ENCODE measurements around the gene PFKFB2. TPM values are rescaled to one million over a fixed set of nuclear protein-coding genes. Genes with fewer than 3 reads are reported as not detected.

Gene PFKFB2
- total RNA-seq, 1 experiment from 2014 or later, result 35.6 TPM

- intact Hi-C loops (cut with micrococcal nuclease; ENCODE audit: unreplicated experiment), result no loop called here
- DNase-seq (ENCODE audit: low read depth, low spot score) (no peak), ATAC-seq (no peak)
- BruUV-seq (replicated peaks), result no TSS peak
- no peaks in the 10 kb centered on the region for H3K36me3 ChIP-seq (ENCODE audit: control insufficient read depth, insufficient read depth, low read length)
- TF ChIP-seq TCF7L2 (IDR thresholded peaks at IDR 0.05; ENCODE audit: low read depth, low read length) (no peak), SIN3A (IDR thresholded peaks at IDR 0.05; ENCODE audit: borderline replicate concordance, insufficient read depth, low read depth, low read length) (no peak), POLR2AphosphoS5 (IDR thresholded peaks at IDR 0.05; ENCODE audit: low read depth, low read length) (no peak)
- TF ChIP-seq, protein P1, sequence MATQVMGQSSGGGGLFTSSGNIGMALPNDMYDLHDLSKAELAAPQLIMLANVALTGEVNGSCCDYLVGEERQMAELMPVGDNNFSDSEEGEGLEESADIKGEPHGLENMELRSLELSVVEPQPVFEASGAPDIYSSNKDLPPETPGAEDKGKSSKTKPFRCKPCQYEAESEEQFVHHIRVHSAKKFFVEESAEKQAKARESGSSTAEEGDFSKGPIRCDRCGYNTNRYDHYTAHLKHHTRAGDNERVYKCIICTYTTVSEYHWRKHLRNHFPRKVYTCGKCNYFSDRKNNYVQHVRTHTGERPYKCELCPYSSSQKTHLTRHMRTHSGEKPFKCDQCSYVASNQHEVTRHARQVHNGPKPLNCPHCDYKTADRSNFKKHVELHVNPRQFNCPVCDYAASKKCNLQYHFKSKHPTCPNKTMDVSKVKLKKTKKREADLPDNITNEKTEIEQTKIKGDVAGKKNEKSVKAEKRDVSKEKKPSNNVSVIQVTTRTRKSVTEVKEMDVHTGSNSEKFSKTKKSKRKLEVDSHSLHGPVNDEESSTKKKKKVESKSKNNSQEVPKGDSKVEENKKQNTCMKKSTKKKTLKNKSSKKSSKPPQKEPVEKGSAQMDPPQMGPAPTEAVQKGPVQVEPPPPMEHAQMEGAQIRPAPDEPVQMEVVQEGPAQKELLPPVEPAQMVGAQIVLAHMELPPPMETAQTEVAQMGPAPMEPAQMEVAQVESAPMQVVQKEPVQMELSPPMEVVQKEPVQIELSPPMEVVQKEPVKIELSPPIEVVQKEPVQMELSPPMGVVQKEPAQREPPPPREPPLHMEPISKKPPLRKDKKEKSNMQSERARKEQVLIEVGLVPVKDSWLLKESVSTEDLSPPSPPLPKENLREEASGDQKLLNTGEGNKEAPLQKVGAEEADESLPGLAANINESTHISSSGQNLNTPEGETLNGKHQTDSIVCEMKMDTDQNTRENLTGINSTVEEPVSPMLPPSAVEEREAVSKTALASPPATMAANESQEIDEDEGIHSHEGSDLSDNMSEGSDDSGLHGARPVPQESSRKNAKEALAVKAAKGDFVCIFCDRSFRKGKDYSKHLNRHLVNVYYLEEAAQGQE (IDR thresholded peaks at IDR 0.05; ENCODE audit: insufficient read depth in 1 of 2, low read depth in 2 of 2, low read length in 1 of 2), result no peak
- TF ChIP-seq, protein P2, sequence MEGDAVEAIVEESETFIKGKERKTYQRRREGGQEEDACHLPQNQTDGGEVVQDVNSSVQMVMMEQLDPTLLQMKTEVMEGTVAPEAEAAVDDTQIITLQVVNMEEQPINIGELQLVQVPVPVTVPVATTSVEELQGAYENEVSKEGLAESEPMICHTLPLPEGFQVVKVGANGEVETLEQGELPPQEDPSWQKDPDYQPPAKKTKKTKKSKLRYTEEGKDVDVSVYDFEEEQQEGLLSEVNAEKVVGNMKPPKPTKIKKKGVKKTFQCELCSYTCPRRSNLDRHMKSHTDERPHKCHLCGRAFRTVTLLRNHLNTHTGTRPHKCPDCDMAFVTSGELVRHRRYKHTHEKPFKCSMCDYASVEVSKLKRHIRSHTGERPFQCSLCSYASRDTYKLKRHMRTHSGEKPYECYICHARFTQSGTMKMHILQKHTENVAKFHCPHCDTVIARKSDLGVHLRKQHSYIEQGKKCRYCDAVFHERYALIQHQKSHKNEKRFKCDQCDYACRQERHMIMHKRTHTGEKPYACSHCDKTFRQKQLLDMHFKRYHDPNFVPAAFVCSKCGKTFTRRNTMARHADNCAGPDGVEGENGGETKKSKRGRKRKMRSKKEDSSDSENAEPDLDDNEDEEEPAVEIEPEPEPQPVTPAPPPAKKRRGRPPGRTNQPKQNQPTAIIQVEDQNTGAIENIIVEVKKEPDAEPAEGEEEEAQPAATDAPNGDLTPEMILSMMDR (IDR thresholded peaks at IDR 0.05), result no peak
- no peak overlapping the region for H3K4me3 ChIP-seq (ENCODE audit: low read depth in 2 of 2, low read length in 2 of 2)
- ChIA-PET CTCF (no interaction called here), POLR2A (no interaction called here)
- H3K27ac ChIP-seq (ENCODE audit: low read length), result no peak overlapping the region
- H3K27me3 ChIP-seq (ENCODE audit: control insufficient read depth, insufficient read depth, low read length), result no peaks in the 10 kb centered on the region; the same call in 1 of the 2 replicates
- H3K9me3 ChIP-seq (ENCODE audit: control insufficient read depth, insufficient read depth, low read depth, low read length), result no peaks in the 10 kb centered on the region
- in situ Hi-C loops (cut with HindIII; ENCODE audit: low pct_unique_long_range_greater_than_20kb, low sequenced_read_pairs), result no loop called here
- H3K4me1 ChIP-seq (ENCODE audit: control insufficient read depth, insufficient read depth, low read length), result no peaks in the 10 kb centered on the region
These were observed 32.9 kb upstream of the PFKFB2 start for GRCh38 chr1:207020065-207020708.

DNA sequence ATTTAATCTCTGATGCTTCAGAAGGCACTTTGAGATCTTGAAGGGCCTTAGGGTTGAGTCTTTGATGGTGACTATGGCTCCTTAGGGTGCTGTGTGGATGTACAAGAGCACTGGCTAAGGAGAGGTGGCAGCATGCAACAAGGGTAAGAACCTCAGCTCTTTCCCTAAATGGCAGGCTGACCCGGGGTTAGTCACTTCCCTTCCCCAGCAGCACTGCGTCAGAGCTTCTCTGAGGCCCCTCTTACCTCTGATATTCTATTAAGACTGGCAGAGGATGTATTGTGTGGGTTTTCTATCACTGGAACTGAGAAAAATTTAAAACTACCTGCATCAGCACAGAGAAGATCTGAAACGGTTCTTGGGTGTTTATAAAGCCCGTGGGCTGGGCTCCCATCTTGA lies 32.4 kb upstream of the PFKFB2 start:
- no peak for TF ChIP-seq TCF7L2 (IDR thresholded peaks at IDR 0.05; ENCODE audit: low read depth, low read length)
- H3K4me3 ChIP-seq (ENCODE audit: low read depth in 2 of 2, low read length in 2 of 2), result no peak overlapping the region
- no TSS peak for BruUV-seq (replicated peaks)
- no peaks in the 10 kb centered on the region for H3K36me3 ChIP-seq (ENCODE audit: control insufficient read depth, insufficient read depth, low read length)
- no peak overlapping the region for H3K27ac ChIP-seq (ENCODE audit: low read length)
- in situ Hi-C loops (cut with HindIII; ENCODE audit: low pct_unique_long_range_greater_than_20kb, low sequenced_read_pairs) (no loop called here), intact Hi-C loops (cut with micrococcal nuclease; ENCODE audit: unreplicated experiment) (no loop called here)
- DNase-seq (ENCODE audit: low read depth, low spot score) (no peak), ATAC-seq (no peak)
- H3K9me3 ChIP-seq (ENCODE audit: control insufficient read depth, insufficient read depth, low read depth, low read length), result no peaks in the 10 kb centered on the region
- POLR2A ChIA-PET, result no interaction called here
- CTCF ChIA-PET, result no interaction called here
- H3K27me3 ChIP-seq (ENCODE audit: control insufficient read depth, insufficient read depth, low read length), result no peaks in the 10 kb centered on the region; the same call in 1 of the 2 replicates
- H3K4me1 ChIP-seq (ENCODE audit: control insufficient read depth, insufficient read depth, low read length), result no peaks in the 10 kb centered on the region

- H3K4me3 ChIP-seq (ENCODE audit: low read depth in 2 of 2, low read length in 2 of 2), result no peak overlapping the region
- no peaks in the 10 kb centered on the region for H3K4me1 ChIP-seq (ENCODE audit: control insufficient read depth, insufficient read depth, low read length)
- TF ChIP-seq TCF7L2 (IDR thresholded peaks at IDR 0.05; ENCODE audit: low read depth, low read length) (no peak), SIN3A (IDR thresholded peaks at IDR 0.05; ENCODE audit: borderline replicate concordance, insufficient read depth, low read depth, low read length) (no peak), POLR2AphosphoS5 (IDR thresholded peaks at IDR 0.05; ENCODE audit: low read depth, low read length) (no peak)
- TF ChIP-seq, protein P2 (IDR thresholded peaks at IDR 0.05), result no peak
- TF ChIP-seq, protein P1 (IDR thresholded peaks at IDR 0.05; ENCODE audit: insufficient read depth in 1 of 2, low read depth in 2 of 2, low read length in 1 of 2), result no peak
- no peaks in the 10 kb centered on the region for H3K36me3 ChIP-seq (ENCODE audit: control insufficient read depth, insufficient read depth, low read length)
- ChIA-PET CTCF (no interaction called here), POLR2A (no interaction called here)
- in situ Hi-C loops (cut with HindIII; ENCODE audit: low pct_unique_long_range_greater_than_20kb, low sequenced_read_pairs) (no loop called here), intact Hi-C loops (cut with micrococcal nuclease; ENCODE audit: unreplicated experiment) (no loop called here)
- no peak for ATAC-seq
- DNase-seq (ENCODE audit: low read depth, low spot score), result no peak
- no peaks in the 10 kb centered on the region; the same call in 1 of the 2 replicates for H3K27me3 ChIP-seq (ENCODE audit: control insufficient read depth, insufficient read depth, low read length)
- H3K9me3 ChIP-seq (ENCODE audit: control insufficient read depth, insufficient read depth, low read depth, low read length), result no peaks in the 10 kb centered on the region
- no peak overlapping the region for H3K27ac ChIP-seq (ENCODE audit: low read length)
- no TSS peak for BruUV-seq (replicated peaks)
These were observed 31.8 kb upstream of the PFKFB2 start for GRCh38 chr1:207021139-207021861.
